CD4-positive, CD25-positive, alpha-beta regulatory T cell (primary cell): ENCODE results near the gene IMMP2L. TPM values are rescaled to one million over a fixed set of nuclear protein-coding genes. Genes with fewer than 3 reads are reported as not detected.
A peak's percentile ranks its signal among the peaks of the same experiment; 100 is the strongest.

Experiments used
- ATAC-seq, 2 donors: fragments of 150-1000 bp; cut with Tn5 transposase; one replicate each; pipeline ENCODE4 v1.10.0; 2021; ENCODE audit warnings: low read depth in 2 of 2, moderate number of reproducible peaks in 2 of 2, moderate library complexity in 1 of 2
- DNase-seq, 3 donors: peaks; one replicate each; pipeline versions ENCODE4 v3.0.0 to v3.0.0-alpha.2; 2012 to 2022; ENCODE audit warnings: mixed read lengths in 1 of 3
- H3K27ac ChIP-seq: one replicate; pipeline ENCODE4 v1.7.0; 2013; ENCODE audit warnings: mild to moderate bottlenecking, low read length; ENCODE audit not compliant: insufficient read depth, poor library complexity, severe bottlenecking
- H3K27me3 ChIP-seq: one replicate; pipeline ENCODE4 v1.7.0; 2013; ENCODE audit warnings: low read length; ENCODE audit not compliant: control insufficient read depth, insufficient read depth
- H3K36me3 ChIP-seq: one replicate; pipeline ENCODE4 v1.7.0; 2013; ENCODE audit warnings: mild to moderate bottlenecking, low read length, moderate library complexity; ENCODE audit not compliant: control insufficient read depth, insufficient read depth
- H3K4me1 ChIP-seq: 2 replicates; pipeline ENCODE4 v1.7.0; 2013; ENCODE audit warnings: mild to moderate bottlenecking, low read length; ENCODE audit not compliant: insufficient read depth, control insufficient read depth, poor library complexity, severe bottlenecking
- H3K4me3 ChIP-seq: one replicate; pipeline ENCODE4 v1.7.0; 2013; ENCODE audit warnings: low read depth, mild to moderate bottlenecking, low read length, moderate library complexity
- H3K9me3 ChIP-seq, 2 experiments: 1 replicate in 1 of 2; 2 replicates in 1 of 2; pipeline ENCODE4 v1.7.0; 2013; ENCODE audit warnings: low read length in 2 of 2, mild to moderate bottlenecking in 1 of 2, moderate library complexity in 1 of 2; ENCODE audit not compliant: control insufficient read depth in 2 of 2
- H3K27ac Mint-ChIP-seq, 3 donors: one replicate each; pipeline ENCODE4 v1.8.0; 2020 to 2022; ENCODE audit warnings: mild to moderate bottlenecking in 3 of 3, mixed read lengths in 3 of 3, moderate library complexity in 2 of 3
- H3K27me3 Mint-ChIP-seq: one replicate; pipeline ENCODE4 v1.8.0; 2022; ENCODE audit warnings: mild to moderate bottlenecking, mixed read lengths
- H3K36me3 Mint-ChIP-seq: one replicate; pipeline ENCODE4 v1.8.0; 2020; ENCODE audit warnings: mixed read lengths
- H3K4me1 Mint-ChIP-seq, 4 donors: one replicate each; pipeline ENCODE4 v1.8.0; 2020 to 2022; ENCODE audit warnings: mixed read lengths in 4 of 4, mild to moderate bottlenecking in 1 of 4
- H3K4me3 Mint-ChIP-seq, 4 donors: one replicate each; pipeline ENCODE4 v1.8.0; 2020 to 2022; ENCODE audit warnings: mild to moderate bottlenecking in 4 of 4, mixed read lengths in 4 of 4, moderate library complexity in 3 of 4
- H3K9me3 Mint-ChIP-seq, 7 donors: one replicate each; pipeline ENCODE4 v1.8.0; 2020 to 2022; ENCODE audit warnings: mixed read lengths in 7 of 7, mild to moderate bottlenecking in 3 of 7, moderate library complexity in 2 of 7
- polyA plus RNA-seq, 4 donors: library from polyadenylated mRNA; unstranded; fragments of 300-500 nt; fragmentation: Illumina TruSeq; gene quantifications; one replicate each; pipeline ENCODE4 v1.2.3, GENCODE V29; 2021
- total RNA-seq: library from RNA; stranded (reverse); gene quantifications from one replicate; pipeline ENCODE4 v1.2.3, GENCODE V29; 2022

The IMMP2L gene
- total and polyA plus RNA-seq, 5 donors from 2014 or later, result 8.9 to 23.8 (median 17.1) TPM

DNA sequence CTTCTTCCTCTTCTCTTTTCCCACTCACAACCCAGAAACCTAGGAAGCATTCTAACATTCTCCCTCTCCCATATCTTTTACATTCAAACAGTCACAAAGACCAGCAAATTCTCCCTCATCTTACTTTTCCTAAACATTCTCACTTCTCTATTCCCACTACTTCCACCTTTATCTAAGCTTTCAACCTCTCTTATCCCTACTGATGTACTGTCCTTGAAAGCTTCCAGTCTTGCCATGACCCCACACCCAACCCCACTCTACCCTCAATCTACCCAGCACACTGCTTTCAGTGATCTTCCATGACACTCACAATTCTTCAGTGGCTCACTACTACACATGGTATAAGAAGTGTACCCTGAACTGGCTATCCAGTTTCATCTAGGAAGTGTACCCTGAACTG, 5.3 kb downstream of the IMMP2L start:
- peaks cover 28 to 43% (median 34%) of the 10 kb centered on the region in 4 donors for H3K4me1 Mint-ChIP-seq
- H3K36me3 ChIP-seq, result peaks cover 5% of the 10 kb centered on the region
- DNase-seq (no peak), ATAC-seq (no peak)
- H3K27me3 ChIP-seq, result no peaks in the 10 kb centered on the region
- peaks cover 40% of the 10 kb centered on the region for H3K36me3 Mint-ChIP-seq
- no peak overlapping the region for H3K4me3 ChIP-seq
- H3K9me3 ChIP-seq, result no peaks in the 10 kb centered on the region
- H3K9me3 Mint-ChIP-seq, result no peaks in the 10 kb centered on the region
- peaks cover 19% of the 10 kb centered on the region for H3K4me1 ChIP-seq
- H3K27ac ChIP-seq, result no peak overlapping the region
- H3K27ac Mint-ChIP-seq, result no peak overlapping the region
- peak overlapping the region in 1 of 4 donors; percentile 16 for H3K4me3 Mint-ChIP-seq
- no peaks in the 10 kb centered on the region for H3K27me3 Mint-ChIP-seq

DNA sequence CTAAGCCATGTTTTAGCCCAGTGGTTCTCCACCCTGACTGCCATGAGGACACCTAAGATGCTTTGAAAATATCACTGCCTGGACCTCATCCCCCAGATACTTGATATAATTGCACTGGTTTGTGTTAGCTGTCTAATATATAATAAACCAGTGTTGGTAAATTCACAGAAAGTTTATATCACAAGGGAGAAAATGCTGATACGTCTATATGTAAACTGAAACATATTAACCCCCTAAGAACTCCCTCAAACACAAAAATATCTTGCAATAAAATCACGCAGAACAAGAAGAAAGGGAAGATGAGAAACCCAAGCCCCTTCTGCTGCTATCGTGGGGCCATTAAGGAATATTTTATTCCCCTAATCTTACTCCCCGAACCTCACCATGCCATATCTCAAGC, 8.2 kb downstream of the IMMP2L start:
- Histone ChIP-seq H3K4me1 (peaks cover under 1% of the 10 kb centered on the region), H3K9me3 (no peaks in the 10 kb centered on the region), H3K4me3 (no peak overlapping the region), H3K27ac (no peak overlapping the region), H3K27me3 (no peaks in the 10 kb centered on the region), H3K36me3 (peaks cover 18% of the 10 kb centered on the region)
- H3K9me3 Mint-ChIP-seq, result no peaks in the 10 kb centered on the region
- ATAC-seq (no peak), DNase-seq (no peak)
- H3K4me1 Mint-ChIP-seq, result peaks cover 9 to 27% (median 21%) of the 10 kb centered on the region in 4 donors
- H3K4me3 Mint-ChIP-seq, result no peak overlapping the region
- H3K27ac Mint-ChIP-seq, result peak overlapping the region in 1 of 3 donors; percentile 30
- peaks cover 48% of the 10 kb centered on the region for H3K36me3 Mint-ChIP-seq
- H3K27me3 Mint-ChIP-seq, result no peaks in the 10 kb centered on the region

DNA sequence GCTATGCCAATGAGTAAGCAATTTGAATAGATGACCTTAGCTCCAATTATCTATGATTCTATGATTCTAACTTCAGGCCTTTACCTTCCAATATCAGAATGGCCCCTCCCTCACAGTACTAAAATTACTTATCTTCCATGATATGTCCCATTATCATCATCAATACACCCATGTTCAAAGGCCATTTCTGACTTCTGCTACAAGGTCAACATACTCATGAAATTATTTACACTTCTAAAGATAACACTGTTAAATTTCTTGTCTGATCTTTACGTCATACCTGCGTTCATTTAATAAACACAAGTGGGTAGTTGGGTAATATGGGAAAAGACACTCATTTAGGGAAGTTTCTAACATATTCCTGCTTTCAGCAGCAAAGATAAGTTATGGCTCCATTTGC, 21.2 kb downstream of the IMMP2L start:
- no peaks in the 10 kb centered on the region for H3K4me1 ChIP-seq
- no peak overlapping the region for H3K27ac Mint-ChIP-seq
- peaks cover 0 to 15% (median 8%) of the 10 kb centered on the region in 4 donors for H3K4me1 Mint-ChIP-seq
- no peaks in the 10 kb centered on the region for H3K27me3 Mint-ChIP-seq
- H3K27me3 ChIP-seq, result no peaks in the 10 kb centered on the region
- H3K4me3 ChIP-seq, result no peak overlapping the region
- no peak overlapping the region for H3K4me3 Mint-ChIP-seq
- no peaks in the 10 kb centered on the region for H3K36me3 ChIP-seq
- ATAC-seq (no peak), DNase-seq (no peak)
- no peak overlapping the region for H3K27ac ChIP-seq
- peaks cover 25% of the 10 kb centered on the region for H3K36me3 Mint-ChIP-seq
- H3K9me3 Mint-ChIP-seq, result no peaks in the 10 kb centered on the region
- no peaks in the 10 kb centered on the region for H3K9me3 ChIP-seq

DNA sequence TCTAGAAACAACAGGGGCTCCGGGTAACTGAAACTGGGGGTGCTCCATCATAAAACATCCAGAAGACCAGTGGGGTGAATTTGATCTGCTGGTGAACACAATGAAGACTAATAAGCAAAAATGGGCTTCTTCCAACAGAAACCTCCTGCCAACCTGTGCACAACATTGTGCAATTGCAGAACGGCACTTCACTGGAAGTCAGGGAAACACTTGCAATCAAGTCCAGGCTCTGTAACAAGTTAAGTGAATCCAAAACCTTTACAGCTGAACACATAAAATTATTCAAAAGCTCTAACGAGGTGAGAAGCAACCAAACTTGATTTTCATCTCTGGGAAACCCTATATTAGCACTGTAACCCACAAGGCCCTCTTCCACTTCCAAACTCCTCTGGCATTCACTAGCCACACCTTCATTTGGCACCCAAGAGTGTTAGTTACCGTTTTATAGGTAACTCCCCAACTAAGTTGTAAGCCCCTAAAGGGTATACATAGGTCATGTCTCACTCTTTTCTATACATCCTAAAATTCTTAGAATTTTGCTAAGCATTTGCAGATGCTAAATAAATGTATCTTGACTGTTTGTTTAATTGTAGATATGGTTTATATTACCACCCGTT, 22.0 kb downstream of the IMMP2L start:
- Mint-ChIP-seq H3K27me3 (no peaks in the 10 kb centered on the region), H3K4me3 (no peak overlapping the region), H3K27ac (no peak overlapping the region), H3K36me3 (peaks cover 29% of the 10 kb centered on the region), H3K4me1 (peaks cover 0 to 10% (median 8%) of the 10 kb centered on the region in 4 donors), H3K9me3 (no peaks in the 10 kb centered on the region)
- H3K36me3 ChIP-seq, result no peaks in the 10 kb centered on the region
- no peak for DNase-seq
- no peaks in the 10 kb centered on the region for H3K4me1 ChIP-seq
- no peak overlapping the region for H3K27ac ChIP-seq
- H3K9me3 ChIP-seq, result no peaks in the 10 kb centered on the region
- H3K27me3 ChIP-seq, result no peaks in the 10 kb centered on the region
- no peak for ATAC-seq
- no peak overlapping the region for H3K4me3 ChIP-seq

DNA sequence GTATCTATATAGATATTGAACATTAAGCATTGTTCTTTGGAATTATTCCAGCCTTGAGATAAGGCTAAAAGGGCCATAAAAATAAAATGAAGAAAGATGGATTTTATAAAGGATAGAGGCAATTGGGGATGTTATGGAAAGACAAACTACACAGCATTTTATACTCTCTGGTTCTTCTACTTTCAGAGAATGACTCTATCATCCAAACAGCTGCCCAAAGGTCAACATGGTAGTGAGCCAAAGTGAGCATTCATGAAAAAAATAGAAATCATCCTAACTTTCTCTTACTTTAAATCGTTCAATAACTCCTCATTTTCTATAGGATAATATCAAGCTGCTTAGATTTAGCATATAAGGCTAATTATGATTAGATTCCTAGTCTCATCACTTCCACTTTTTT, 25.2 kb downstream of the IMMP2L start:
- no peaks in the 10 kb centered on the region for H3K27me3 ChIP-seq
- no peak overlapping the region for H3K27ac ChIP-seq
- H3K27ac Mint-ChIP-seq, result no peak overlapping the region
- DNase-seq, result no peak
- H3K4me1 Mint-ChIP-seq, result peaks cover 4 to 16% (median 9%) of the 10 kb centered on the region in 4 donors
- H3K27me3 Mint-ChIP-seq, result no peaks in the 10 kb centered on the region
- no peak overlapping the region for H3K4me3 Mint-ChIP-seq
- H3K36me3 ChIP-seq, result no peaks in the 10 kb centered on the region
- no peaks in the 10 kb centered on the region for H3K9me3 Mint-ChIP-seq
- ATAC-seq, result no peak
- no peaks in the 10 kb centered on the region for H3K9me3 ChIP-seq
- no peaks in the 10 kb centered on the region for H3K4me1 ChIP-seq
- H3K36me3 Mint-ChIP-seq, result peaks cover 17% of the 10 kb centered on the region
- H3K4me3 ChIP-seq, result no peak overlapping the region

DNA sequence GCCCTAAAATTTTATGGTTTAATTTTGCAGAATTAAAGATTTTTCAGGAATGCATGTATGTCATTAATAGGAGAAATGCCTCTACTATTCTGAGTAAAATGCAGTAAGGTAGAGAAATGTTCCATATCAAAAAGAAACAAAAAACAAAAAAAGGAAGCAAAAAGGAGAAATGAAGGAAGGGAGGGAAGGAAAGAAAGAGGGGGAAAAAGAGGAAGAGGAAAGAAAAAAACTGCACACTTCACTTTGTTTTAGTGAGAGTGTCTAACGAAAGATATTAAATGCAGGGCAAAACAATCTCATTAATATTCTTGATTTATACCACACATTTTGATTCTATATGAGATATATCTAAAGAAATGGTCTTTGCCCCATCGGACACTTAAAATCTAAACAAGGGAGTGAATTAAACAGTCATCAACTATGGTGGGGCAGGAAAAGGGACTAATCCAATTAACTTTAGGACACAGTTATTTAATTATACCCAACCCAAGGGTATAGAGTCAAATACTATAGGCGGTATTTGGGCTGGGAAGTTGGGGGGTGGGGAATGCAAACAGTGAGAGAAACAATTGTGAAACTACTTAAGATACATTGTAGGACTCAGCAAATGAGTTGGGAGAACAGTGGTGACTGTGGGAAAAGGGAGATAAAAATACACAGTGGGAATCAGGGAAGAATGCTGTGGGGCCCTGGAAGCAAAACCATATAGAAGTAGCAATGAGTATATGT, 27.0 kb downstream of the IMMP2L start:
- no peaks in the 10 kb centered on the region for H3K9me3 Mint-ChIP-seq
- Histone ChIP-seq H3K9me3 (no peaks in the 10 kb centered on the region), H3K4me3 (no peak overlapping the region), H3K27me3 (no peaks in the 10 kb centered on the region), H3K27ac (no peak overlapping the region), H3K36me3 (no peaks in the 10 kb centered on the region), H3K4me1 (no peaks in the 10 kb centered on the region)
- ATAC-seq (no peak), DNase-seq (no peak)
- H3K27ac Mint-ChIP-seq, result no peak overlapping the region
- H3K27me3 Mint-ChIP-seq, result no peaks in the 10 kb centered on the region
- peaks cover 9% of the 10 kb centered on the region for H3K36me3 Mint-ChIP-seq
- H3K4me3 Mint-ChIP-seq, result no peak overlapping the region
- peaks cover 4 to 15% (median 8%) of the 10 kb centered on the region in 4 donors for H3K4me1 Mint-ChIP-seq

DNA sequence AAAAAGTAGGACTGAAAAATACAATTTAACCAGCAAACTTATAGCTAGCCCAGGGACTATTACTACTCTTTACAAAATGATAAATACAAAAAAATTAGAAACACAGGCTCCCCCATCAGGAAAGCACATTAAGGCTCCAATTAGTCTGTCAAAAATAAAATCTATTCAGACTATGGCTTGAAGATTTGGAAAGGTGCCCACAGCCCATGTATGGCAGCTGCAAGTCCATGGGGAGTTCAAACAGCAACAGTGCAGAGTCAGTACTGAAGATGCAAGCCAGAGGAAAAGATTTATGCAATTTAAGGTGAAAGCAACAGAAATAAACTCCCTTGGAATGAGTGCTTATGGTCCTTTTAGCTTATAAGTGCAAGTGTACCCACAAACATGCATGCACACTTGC, 29.7 kb downstream of the IMMP2L start:
- H3K27me3 Mint-ChIP-seq, result no peaks in the 10 kb centered on the region
- peaks cover 4% of the 10 kb centered on the region for H3K36me3 Mint-ChIP-seq
- H3K27ac Mint-ChIP-seq, result no peak overlapping the region
- Histone ChIP-seq H3K36me3 (no peaks in the 10 kb centered on the region), H3K27me3 (no peaks in the 10 kb centered on the region), H3K27ac (no peak overlapping the region), H3K4me1 (no peaks in the 10 kb centered on the region), H3K9me3 (no peaks in the 10 kb centered on the region), H3K4me3 (no peak overlapping the region)
- no peak for ATAC-seq
- DNase-seq, result no peak
- H3K4me3 Mint-ChIP-seq, result no peak overlapping the region
- H3K4me1 Mint-ChIP-seq, result peaks cover 3 to 17% (median 8%) of the 10 kb centered on the region in 4 donors
- no peaks in the 10 kb centered on the region for H3K9me3 Mint-ChIP-seq

DNA sequence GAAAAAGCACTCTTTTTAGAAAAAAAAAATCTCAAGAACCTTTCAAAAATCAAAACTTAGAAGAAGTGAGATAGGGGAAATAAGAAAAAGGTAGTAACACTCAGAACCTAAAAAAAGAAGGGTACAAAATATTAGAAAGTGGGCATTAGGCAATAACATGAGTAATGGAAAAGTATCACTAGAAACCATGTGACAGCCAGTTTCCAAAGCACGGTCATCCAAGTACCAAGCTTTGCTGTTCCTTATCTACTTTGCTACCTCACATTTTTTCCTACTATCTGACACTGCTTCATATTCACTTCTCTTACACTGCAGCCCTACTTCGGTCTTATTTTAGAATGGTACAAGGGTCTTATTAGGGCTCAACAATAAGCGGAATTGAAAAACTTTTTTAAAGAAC, 30.3 kb downstream of the IMMP2L start:
- Mint-ChIP-seq H3K27ac (no peak overlapping the region), H3K36me3 (peaks cover 4% of the 10 kb centered on the region), H3K4me1 (peaks cover 4 to 15% (median 9%) of the 10 kb centered on the region in 4 donors), H3K27me3 (no peaks in the 10 kb centered on the region), H3K9me3 (no peaks in the 10 kb centered on the region), H3K4me3 (no peak overlapping the region)
- Histone ChIP-seq H3K4me1 (no peaks in the 10 kb centered on the region), H3K27me3 (no peaks in the 10 kb centered on the region), H3K9me3 (no peaks in the 10 kb centered on the region), H3K4me3 (no peak overlapping the region), H3K36me3 (no peaks in the 10 kb centered on the region), H3K27ac (no peak overlapping the region)
- DNase-seq (no peak), ATAC-seq (no peak)
